Posterior vena cava (tissue), 2 donors: Measurements from ENCODE around the gene PTPRA. TPM values are rescaled to one million over a fixed set of nuclear protein-coding genes. Genes with fewer than 3 reads are reported as not detected.

Experiments used
- DNase-seq: peaks from one replicate; pipeline ENCODE4 v3.0.0-alpha.2; 2020; ENCODE audit warnings: low spot score
- intact Hi-C, 2 donors: fragments of 100-400 bp; cut with DNase I; formaldehyde crosslinking; loops; one replicate each; pipeline versions ENCODE4 v1.14.1 to v1.14.2; 2022 to 2023
- total RNA-seq, 2 donors: library from RNA; stranded (reverse); fragmentation: NEBNext Ultra II Directional; extraction: Animal tissue kit (Norgen Biotek cat#: 25700); gene quantifications; one replicate each; pipeline ENCODE4 v1.2.1, GENCODE V29; 2021
- donor health status: DM: yes; HTN: yes; CAD: no.
- donor health status: DM: yes; HTN: yes; CAD: no.

Gene PTPRA
- total RNA-seq, 2 donors from 2014 or later: 49.2 to 62.5 TPM

DNA sequence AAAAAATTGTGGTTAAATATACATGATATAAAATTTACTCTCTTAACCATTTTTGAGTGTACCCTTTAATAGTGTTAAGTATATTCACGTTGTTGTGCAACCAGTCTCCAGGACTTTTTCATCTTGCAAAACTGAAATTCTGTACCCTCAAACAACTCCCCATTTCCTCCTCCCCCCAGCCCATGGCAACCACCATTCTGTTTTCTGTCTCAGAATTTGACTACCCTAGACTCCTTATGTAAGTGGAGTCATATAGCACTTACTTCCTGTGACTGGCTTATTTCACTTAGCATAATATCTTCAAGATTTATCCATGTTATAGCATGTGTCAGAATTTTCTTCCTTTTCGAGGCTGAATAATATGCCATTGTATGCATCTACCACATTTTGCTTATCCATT lies 27.7 kb upstream of the PTPRA start:
- no peak for DNase-seq
- intact Hi-C loops: no loop called here

DNA sequence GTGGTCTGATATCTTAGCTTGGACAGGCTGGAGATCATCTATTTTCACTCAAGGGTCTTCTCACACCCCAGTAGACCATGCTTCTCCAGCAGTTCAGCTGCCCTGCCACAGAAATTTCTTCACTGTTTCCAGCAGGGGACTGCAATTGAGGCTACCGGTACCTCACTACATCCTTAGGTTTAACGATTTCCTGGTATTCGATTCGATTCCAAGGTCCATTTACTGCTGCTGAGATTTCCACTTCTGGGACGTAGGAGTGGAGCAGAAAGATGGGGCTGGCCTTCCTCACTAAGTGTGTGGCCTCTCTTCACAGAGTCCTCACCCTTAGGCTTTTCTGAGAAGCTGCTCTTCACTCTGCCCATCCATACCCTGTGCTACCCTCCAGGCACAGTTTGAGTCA lies 26.6 kb upstream of the PTPRA start:
- intact Hi-C loops: no loop called here
- DNase-seq: no peak

GRCh38 chr20:2847802-2848201 lies 25.5 kb upstream of the PTPRA start:
- intact Hi-C loops: no loop called here
- no peak for DNase-seq

- intact Hi-C loops: no loop called here
- no peak for DNase-seq
Observed at GRCh38 chr20:2849529-2849928, 23.8 kb upstream of the PTPRA start.

DNA sequence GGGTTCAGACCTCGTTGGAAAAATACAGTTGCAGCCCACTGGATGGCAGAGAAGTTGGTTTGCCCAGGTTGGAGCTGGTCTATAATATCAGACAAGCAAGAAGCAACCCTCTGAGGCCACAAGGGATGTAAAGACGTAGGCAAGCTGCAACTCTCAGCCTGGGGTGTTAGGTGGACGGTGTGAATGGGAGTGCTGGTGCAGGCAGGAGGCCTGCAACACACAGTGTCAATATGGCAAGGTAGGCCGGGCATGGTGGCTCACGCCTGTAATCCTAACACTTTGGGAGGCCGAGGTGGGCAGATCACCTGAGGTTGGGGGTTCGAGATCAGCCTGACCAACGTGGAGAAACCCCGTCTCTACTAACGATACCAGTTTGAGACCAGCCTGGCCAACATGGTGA lies 22.2 kb upstream of the PTPRA start:
- no peak for DNase-seq
- intact Hi-C loops: loop anchor here in 1 of 2 donors (10.0 kb wide), 1 partner anchor 146 kb away; no protein-coding TSS in a partner anchor

DNA sequence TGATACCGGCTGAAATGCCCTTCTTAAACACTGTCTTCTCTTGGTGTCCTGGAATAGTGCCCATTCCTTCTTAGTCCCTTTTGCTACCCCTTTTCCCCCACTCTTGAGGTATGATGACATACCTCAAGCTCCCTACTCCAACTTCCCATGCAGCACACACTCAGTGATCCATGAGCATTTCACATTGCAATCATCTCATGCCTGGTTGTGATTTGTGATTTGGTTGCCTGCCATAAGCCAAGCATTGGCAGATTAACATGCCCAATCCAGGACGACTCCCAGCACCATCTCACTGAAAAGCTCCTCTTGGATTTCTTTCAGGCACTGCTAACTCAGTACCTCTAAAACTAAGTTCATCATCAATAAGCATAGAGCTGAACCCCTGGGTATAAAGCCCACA lies 14.7 kb upstream of the PTPRA start:
- no peak for DNase-seq
- intact Hi-C loops: loop anchor here in 1 of 2 donors (10.0 kb wide), 1 partner anchor 154 kb away; no protein-coding TSS in a partner anchor

GRCh38 chr20:2859330-2860121 lies 13.8 kb upstream of the PTPRA start:
- no peak for DNase-seq
- intact Hi-C loops: loop anchor here in 1 of 2 donors (10.0 kb wide), 1 partner anchor 155 kb away; no protein-coding TSS in a partner anchor

DNA sequence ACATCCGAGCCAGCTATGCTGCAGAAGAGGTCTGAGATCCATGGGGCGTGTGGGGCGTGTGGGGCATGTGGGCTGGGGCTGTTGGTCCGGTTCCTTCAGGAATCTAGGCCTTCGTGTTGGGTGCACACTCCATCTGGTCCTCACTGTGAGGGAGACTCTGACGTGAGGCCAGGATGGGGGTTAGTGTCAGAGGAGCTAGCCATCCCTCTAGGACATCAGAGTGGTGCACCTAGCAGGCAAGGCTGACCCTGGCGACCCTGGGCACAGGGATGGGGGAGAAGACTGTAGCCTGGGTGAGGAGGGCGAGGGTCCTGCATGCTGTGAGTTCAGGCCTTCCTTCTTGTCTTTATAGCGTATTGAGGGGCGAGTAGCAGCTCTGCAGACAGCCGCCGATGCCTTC lies 8.7 kb upstream of the PTPRA start:
- DNase-seq: no peak
- intact Hi-C loops: no loop called here

DNA sequence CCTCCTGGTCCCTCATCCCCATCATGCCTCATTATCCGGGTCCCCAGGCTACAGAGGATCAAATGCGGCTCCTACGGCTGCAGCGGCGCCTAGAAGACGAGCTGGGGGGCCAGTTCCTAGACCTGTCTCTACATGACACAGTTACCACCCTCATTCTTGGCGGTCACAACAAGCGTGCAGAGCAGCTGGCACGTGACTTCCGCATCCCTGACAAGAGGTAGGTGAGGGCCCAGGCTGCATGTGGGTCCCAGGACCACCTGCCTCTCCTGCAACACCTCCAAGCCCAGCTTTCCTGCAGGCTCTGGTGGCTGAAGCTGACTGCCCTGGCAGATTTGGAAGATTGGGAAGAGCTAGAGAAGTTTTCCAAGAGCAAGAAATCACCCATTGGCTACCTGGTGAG lies 8.2 kb upstream of the PTPRA start:
- intact Hi-C loops: no loop called here
- DNase-seq: no peak

DNA sequence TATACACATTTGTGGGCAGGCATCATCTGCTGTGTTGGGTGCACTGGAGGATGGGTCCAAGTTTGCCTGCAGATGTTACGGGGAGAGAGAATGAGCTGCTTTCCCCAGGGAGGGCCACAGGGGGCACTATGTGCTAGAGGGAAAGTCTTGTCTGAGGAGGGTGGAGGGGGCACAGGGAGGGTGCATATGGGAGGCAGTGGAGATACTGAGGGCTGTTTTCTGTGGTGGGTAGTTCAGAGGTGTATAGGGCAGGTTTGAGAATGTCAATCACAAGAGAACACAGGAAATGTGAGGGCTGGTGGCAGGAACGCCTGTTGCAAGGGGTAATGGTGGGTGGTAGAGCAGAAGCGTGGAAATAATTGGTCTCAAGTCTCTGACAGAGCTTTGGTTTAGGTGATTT lies 7.7 kb upstream of the PTPRA start:
- intact Hi-C loops: no loop called here
- no peak for DNase-seq

DNA sequence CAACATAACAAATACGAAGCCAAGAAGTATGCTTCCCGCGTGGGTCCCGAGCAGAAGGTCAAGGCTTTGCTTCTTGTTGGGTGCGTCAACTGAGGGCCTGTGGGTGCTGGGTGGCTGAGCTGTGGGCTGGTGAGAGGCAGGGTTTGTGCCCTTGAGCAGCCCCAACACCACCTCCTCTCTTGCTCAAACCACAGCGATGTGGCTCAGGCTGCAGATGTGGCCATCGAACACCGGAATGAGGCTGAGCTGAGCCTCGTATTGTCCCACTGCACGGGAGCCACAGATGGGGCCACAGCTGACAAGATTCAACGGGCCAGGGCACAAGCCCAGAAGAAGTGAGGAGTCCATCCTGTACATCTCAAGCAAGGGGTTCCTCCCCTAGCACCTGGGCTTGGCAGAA lies 7.0 kb upstream of the PTPRA start:
- DNase-seq: no peak
- intact Hi-C loops: no loop called here

DNA sequence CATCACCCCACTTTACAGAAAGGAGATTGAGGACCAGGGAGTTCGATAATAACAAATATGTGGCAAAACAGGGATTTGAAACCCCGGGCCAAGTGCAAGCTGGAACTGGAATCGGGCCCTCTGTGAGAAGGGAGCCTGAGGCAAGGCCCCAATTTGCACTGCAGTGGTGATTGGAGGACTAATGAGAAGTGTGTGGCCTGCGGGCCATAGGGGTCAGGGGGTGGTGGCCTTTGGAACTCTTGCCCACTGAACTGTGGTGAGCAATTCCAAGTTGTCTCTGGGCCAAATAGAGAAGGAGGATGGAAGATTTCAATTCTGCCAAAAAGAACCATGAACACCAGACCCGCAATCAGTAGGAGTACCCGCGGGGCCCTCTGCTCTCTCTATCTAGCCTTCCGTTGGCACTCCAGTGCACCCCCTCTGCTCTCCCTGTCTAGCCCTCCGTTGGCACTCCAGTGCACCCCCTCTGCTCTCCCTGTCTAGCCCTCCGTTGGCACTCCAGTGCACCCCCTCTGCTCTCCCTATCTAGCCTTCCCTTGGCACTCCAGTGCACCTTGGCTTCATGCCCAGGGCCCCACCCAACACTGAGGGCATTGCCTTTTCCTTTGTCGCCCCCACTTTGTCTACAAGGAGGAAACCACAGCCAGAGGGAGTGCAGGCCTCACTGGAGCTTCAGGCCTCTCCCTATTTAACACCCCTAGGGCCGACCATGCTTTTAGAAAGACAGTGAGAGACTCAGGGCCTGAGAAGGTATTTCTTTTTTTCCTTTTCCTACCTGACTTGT lies 6.0 kb upstream of the PTPRA start:
- intact Hi-C loops: no loop called here
- DNase-seq: no peak

GRCh38 chr20:2869381-2869780 lies 3.9 kb upstream of the PTPRA start:
- DNase-seq: no peak
- intact Hi-C loops: no loop called here

DNA sequence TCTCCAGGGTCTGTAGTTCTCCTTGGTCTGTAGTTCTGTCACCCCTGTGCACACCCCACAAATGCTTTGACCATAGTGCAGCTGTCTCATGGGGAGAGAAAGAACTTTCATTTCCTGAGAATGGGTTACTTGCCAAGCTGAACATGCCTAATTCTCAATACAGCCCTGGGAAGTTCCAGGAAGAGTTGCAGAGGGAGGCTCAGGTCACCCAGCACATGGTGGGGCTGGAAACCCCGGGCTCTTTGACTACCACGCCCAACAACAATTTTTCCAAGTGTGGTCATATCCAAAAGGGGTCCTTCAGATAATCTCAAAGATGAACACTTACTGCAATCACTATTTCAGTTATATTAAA lies 2.2 kb upstream of the PTPRA start:
- intact Hi-C loops: no loop called here
- no peak for DNase-seq

- DNase-seq: peak; percentile 83
- intact Hi-C loops: no loop called here
Observed at GRCh38 chr20:2871661-2872458, 1.4 kb upstream of the PTPRA start.

GRCh38 chr20:2872459-2873009 lies 747 bp upstream of the PTPRA start:
- peak; percentile 87 for DNase-seq
- intact Hi-C loops: no loop called here

- DNase-seq: peak; percentile 89
- intact Hi-C loops: no loop called here
Observed at GRCh38 chr20:2873747-2874041, 413 bp downstream of the PTPRA start.

GRCh38 chr20:2874456-2874855 lies 1.2 kb downstream of the PTPRA start:
- intact Hi-C loops: no loop called here
- no peak for DNase-seq

GRCh38 chr20:2875690-2876203 lies 2.5 kb downstream of the PTPRA start:
- no peak for DNase-seq
- intact Hi-C loops: no loop called here

GRCh38 chr20:2878515-2878914 lies 5.2 kb downstream of the PTPRA start:
- DNase-seq: no peak
- intact Hi-C loops: no loop called here
